ENCODE results near the gene C1D. TPM values are rescaled to one million over a fixed set of nuclear protein-coding genes. Genes with fewer than 3 reads are reported as not detected.
"Not testable (repeated sequence)": the region's sequence is repeated elsewhere in the genome, so short reads cannot be mapped to it uniquely, and the experiment has no call there.

The C1D gene
- total RNA-seq, 1 donor from 2014 or later, result 19.5 TPM

DNA sequence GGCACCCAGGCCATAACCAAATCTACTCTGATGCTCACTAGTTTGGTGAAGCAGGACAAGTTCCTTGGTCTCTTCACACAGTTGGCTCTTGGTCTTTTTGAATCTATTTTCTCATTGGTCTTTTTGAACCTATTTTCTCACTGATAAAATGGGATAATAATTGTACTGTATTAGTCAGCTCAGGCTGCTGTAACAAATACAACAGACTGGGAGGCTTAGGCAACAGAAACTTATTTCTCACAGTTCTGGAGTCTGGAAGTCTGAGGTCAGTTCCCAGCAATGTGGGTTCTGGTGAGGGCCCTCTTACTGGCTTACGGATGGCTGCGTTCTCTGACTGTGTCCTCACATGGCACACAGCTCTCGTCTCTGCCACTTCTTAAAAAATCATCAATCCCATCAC is 63.5 kb downstream of the C1D start:
- intact Hi-C loops (cut with DNase I), result no loop called here
- Histone ChIP-seq H3K4me3 (no peak overlapping the region), H3K27me3 (no peaks in the 10 kb centered on the region), H3K36me3 (no peaks in the 10 kb centered on the region), H3K9me3 (no peaks in the 10 kb centered on the region), H3K4me1 (no peaks in the 10 kb centered on the region), H3K27ac (no peak overlapping the region)
- TF ChIP-seq, protein P1, sequence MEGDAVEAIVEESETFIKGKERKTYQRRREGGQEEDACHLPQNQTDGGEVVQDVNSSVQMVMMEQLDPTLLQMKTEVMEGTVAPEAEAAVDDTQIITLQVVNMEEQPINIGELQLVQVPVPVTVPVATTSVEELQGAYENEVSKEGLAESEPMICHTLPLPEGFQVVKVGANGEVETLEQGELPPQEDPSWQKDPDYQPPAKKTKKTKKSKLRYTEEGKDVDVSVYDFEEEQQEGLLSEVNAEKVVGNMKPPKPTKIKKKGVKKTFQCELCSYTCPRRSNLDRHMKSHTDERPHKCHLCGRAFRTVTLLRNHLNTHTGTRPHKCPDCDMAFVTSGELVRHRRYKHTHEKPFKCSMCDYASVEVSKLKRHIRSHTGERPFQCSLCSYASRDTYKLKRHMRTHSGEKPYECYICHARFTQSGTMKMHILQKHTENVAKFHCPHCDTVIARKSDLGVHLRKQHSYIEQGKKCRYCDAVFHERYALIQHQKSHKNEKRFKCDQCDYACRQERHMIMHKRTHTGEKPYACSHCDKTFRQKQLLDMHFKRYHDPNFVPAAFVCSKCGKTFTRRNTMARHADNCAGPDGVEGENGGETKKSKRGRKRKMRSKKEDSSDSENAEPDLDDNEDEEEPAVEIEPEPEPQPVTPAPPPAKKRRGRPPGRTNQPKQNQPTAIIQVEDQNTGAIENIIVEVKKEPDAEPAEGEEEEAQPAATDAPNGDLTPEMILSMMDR (IDR thresholded peaks at IDR 0.05), result no peak
- ATAC-seq (no peak), DNase-seq (no peak)

DNA sequence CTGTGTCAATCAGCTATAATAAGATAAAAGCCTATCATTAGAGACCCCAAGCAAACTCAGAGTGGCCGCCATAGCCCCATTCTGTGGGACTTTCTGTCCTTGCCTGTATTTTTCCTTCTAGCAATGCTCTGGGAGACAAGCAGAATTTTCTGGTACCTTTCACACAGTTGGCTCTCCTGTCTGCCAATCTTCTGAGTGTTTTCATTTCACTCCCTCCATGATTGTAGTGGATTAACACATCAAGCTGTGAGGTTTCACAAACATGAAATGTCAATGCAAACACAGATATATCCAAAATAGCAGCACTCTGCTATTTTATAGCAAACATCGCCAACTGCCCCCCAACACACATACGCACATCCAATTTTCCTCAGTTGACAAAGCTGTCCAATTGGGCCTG is 64.9 kb downstream of the C1D start:
- H3K4me1 ChIP-seq, result no peaks in the 10 kb centered on the region
- TF ChIP-seq, protein P1 (IDR thresholded peaks at IDR 0.05), result no peak
- H3K27ac ChIP-seq, result no peak overlapping the region
- DNase-seq (no peak), ATAC-seq (no peak)
- no peaks in the 10 kb centered on the region for H3K27me3 ChIP-seq
- intact Hi-C loops (cut with DNase I), result no loop called here
- H3K36me3 ChIP-seq, result no peaks in the 10 kb centered on the region
- no peaks in the 10 kb centered on the region for H3K9me3 ChIP-seq
- no peak overlapping the region for H3K4me3 ChIP-seq

DNA sequence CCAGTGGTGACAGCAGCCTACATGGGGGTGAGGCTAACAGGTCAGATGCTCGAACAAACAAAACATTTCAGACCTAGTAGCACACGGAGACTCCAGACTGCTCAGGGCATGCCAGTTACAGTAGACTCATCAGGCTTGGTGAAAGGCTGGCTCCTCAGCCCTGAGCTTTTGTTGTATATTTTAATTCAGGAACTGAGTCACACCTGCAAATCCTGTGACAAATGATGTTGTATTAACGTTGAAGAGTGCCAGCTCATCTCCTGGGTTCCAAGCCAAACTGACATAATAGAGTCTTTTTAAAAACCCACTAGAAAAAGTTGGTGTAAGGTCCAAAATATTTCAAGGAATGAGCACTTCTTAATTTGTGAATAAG is 65.3 kb downstream of the C1D start:
- Histone ChIP-seq H3K27me3 (no peaks in the 10 kb centered on the region), H3K9me3 (no peaks in the 10 kb centered on the region), H3K4me1 (no peaks in the 10 kb centered on the region), H3K27ac (no peak overlapping the region), H3K36me3 (no peaks in the 10 kb centered on the region), H3K4me3 (no peak overlapping the region)
- DNase-seq (no peak), ATAC-seq (no peak)
- TF ChIP-seq, protein P1 (IDR thresholded peaks at IDR 0.05), result no peak
- intact Hi-C loops (cut with DNase I), result no loop called here

DNA sequence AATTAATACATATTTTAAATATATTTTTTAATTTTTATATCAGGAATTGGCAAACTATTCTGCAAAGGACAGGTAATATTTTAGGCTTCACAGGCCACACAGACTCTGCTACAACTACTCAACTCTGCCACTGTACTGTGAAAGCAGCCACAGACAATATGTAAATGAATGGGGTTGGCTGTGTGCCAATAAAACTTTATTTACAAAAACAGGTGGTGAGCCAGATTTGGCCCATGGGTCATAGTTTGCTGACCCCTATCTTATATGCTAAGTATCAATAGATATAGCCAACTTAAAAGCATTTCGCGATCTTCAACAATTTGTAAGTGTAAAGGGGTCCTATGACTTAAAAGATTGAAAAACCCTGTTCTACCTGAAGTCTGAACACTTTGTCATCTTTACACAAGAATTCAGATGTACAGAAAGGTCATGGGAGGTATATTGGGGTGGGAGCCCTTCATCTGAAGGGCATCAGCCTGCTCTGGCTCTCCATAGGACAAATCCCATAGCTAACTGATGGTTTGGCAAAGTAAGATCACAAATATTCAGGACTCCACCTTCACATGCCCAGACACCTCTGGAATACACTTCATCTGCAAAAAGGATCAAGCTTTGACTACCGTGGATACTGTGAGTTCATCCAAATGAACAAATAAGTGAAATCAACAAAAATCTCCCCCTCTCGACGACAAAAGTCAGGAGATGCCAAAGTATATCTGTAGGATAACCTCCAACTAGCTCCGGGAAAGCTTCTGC is 65.9 kb downstream of the C1D start:
- Histone ChIP-seq H3K27ac (no peak overlapping the region), H3K9me3 (no peaks in the 10 kb centered on the region), H3K36me3 (no peaks in the 10 kb centered on the region), H3K27me3 (no peaks in the 10 kb centered on the region), H3K4me1 (no peaks in the 10 kb centered on the region), H3K4me3 (no peak overlapping the region)
- DNase-seq (no peak), ATAC-seq (no peak)
- TF ChIP-seq, protein P1 (IDR thresholded peaks at IDR 0.05), result no peak
- intact Hi-C loops (cut with DNase I), result no loop called here

DNA sequence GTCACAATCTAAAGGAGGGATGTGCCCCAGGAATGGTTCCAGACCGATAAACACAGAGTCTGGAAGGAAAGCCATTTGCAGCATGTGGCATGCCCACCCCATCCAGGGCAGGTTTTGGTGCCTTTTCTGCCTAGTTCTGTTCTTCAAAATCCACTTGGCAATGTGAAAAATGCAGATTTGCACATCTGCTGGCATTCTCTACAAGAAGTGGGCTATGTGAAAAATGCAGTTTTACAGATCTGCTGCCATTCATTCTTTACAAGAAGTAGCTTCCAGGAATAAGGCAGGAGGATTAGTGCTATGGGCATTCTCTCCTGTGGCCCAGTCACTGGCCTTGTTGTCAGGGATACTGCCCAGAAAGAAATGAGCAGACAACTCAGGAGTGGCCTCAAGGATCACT is 68.1 kb downstream of the C1D start:
- DNase-seq, result no peak
- intact Hi-C loops (cut with DNase I), result no loop called here
- TF ChIP-seq, protein P1 (IDR thresholded peaks at IDR 0.05), result no peak
- Histone ChIP-seq H3K36me3 (no peaks in the 10 kb centered on the region), H3K4me3 (no peak overlapping the region), H3K27me3 (no peaks in the 10 kb centered on the region), H3K27ac (no peak overlapping the region), H3K4me1 (no peaks in the 10 kb centered on the region), H3K9me3 (no peaks in the 10 kb centered on the region)
- no peak for ATAC-seq

DNA sequence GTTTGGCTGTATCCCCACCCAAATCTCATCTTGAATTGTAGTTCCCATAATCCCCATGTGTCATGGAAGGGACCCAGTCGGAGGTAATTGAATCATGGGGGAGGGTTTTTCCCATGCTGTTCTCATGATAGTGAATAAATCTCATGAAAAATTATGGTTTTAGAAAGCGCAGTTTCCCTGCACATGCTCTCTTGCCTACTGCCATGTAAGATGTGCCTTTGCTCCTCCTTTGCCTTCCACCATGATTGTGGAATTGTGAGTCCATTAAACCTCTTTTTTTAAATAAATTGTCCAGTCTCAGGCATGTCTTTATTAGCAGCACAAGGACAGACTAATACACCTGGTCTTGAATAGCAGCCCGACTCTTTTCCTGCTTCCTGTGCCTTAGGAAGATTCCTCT is 68.7 kb downstream of the C1D start:
- H3K27me3 ChIP-seq; H3K9me3 ChIP-seq; H3K4me3 ChIP-seq; DNase-seq; H3K36me3 ChIP-seq; ATAC-seq; H3K27ac ChIP-seq; H3K4me1 ChIP-seq; intact Hi-C loops (cut with DNase I): not testable (repeated sequence)

All from upper lobe of right lung (tissue), 1 donor.